GM20000 (cell line): Measurements from ENCODE around the gene ASTN2.
A peak's percentile ranks its signal among the peaks of the same experiment; 100 is the strongest.

Experiments
- DNase-seq: peaks from one replicate; pipeline ENCODE4 v3.0.0; 2012; ENCODE audit warnings: low spot score
- TF ChIP-seq, protein P1 (sequence below): IDR thresholded peaks from 2 replicates; pipeline ENCODE4 v1.5.1; 2012; ENCODE audit warnings: mild to moderate bottlenecking, control low read depth; ENCODE audit errors: extremely low read depth, missing control alignments

Gene ASTN2

DNA sequence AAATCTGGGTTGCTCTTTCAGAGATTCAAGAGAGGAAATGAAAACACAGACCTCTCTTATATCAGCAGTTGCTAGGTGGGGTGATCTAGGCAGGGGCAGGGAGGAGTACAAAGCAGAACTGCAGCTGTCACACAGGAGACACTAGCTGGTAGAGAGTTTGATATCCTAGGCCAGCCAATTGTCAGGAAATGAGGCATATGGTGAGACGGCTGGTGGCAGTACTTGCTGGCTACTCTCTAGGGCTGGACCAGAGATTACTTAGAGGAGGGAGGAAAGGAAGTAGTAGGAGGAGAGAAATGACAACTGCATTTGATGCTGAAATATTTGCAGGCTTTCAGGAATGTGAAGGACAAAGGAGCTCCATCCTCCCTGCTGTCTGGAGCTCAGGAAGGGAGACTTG is 614.0 kb downstream of the ASTN2 start:
- DNase-seq: peak; percentile 24
- TF ChIP-seq, protein P1, sequence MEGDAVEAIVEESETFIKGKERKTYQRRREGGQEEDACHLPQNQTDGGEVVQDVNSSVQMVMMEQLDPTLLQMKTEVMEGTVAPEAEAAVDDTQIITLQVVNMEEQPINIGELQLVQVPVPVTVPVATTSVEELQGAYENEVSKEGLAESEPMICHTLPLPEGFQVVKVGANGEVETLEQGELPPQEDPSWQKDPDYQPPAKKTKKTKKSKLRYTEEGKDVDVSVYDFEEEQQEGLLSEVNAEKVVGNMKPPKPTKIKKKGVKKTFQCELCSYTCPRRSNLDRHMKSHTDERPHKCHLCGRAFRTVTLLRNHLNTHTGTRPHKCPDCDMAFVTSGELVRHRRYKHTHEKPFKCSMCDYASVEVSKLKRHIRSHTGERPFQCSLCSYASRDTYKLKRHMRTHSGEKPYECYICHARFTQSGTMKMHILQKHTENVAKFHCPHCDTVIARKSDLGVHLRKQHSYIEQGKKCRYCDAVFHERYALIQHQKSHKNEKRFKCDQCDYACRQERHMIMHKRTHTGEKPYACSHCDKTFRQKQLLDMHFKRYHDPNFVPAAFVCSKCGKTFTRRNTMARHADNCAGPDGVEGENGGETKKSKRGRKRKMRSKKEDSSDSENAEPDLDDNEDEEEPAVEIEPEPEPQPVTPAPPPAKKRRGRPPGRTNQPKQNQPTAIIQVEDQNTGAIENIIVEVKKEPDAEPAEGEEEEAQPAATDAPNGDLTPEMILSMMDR: no peak

GRCh38 chr9:116800074-116800473 is 614.8 kb downstream of the ASTN2 start:
- DNase-seq: no peak
- TF ChIP-seq, protein P1: no peak

GRCh38 chr9:116798521-116798920 is 616.3 kb downstream of the ASTN2 start:
- TF ChIP-seq, protein P1: no peak
- no peak for DNase-seq

- TF ChIP-seq, protein P1: no peak
- no peak for DNase-seq
These were observed 617.6 kb downstream of the ASTN2 start for GRCh38 chr9:116797276-116797675.

- TF ChIP-seq, protein P1: no peak
- DNase-seq: no peak
These were observed 618.2 kb downstream of the ASTN2 start for GRCh38 chr9:116796669-116797068.

GRCh38 chr9:116795821-116796220 is 619.0 kb downstream of the ASTN2 start:
- TF ChIP-seq, protein P1: no peak
- no peak for DNase-seq

DNA sequence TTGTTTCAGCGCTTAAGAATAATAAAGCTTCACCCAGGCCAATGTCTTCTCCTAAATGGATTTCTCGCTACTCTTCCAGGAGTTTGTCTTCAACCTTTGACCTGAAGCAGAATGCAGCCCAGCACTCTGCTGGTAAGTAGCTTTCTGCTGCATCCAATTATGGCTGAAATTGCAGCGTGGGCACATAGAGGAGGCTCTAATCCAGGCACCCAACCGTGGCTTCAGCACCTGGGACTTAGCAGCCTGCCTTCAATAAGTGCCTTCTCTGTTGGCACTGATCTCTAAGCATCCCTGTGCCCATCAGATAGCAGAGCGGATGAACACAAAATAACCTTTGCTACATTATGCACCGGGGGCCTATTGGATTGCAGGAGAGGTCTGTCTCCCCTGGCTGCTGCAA is 622.6 kb downstream of the ASTN2 start:
- no peak for DNase-seq
- TF ChIP-seq, protein P1: no peak

DNA sequence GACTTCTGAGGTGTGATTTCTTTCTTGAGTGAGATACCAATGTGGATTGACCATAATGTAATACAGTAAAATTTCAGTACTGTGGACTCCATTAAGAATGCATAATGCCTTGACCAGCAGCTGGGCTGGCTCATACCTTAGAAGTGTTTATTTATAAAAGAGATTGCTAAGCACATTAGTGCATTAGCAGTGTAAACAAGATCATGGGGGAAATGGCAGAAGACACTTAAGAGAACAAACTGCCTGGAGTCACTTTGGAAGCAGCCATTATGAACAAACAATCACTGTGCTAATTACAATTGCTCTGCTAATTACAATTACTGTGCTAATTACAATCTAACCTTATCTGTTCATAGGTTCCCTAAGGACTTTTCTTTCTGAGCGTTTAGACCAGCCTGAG is 623.5 kb downstream of the ASTN2 start:
- no peak for DNase-seq
- TF ChIP-seq, protein P1: no peak
